Measurements from ENCODE around the gene LRSAM1. TPM values are rescaled to one million over a fixed set of nuclear protein-coding genes. Genes with fewer than 3 reads are reported as not detected.

LRSAM1 gene
- total and polyA plus RNA-seq, 9 of the 15 experiments (the other 6 are each of a cell fraction or from before 2014, with no cell fraction given), result 0.07 to 16.2 (median 4.7) TPM

DNA sequence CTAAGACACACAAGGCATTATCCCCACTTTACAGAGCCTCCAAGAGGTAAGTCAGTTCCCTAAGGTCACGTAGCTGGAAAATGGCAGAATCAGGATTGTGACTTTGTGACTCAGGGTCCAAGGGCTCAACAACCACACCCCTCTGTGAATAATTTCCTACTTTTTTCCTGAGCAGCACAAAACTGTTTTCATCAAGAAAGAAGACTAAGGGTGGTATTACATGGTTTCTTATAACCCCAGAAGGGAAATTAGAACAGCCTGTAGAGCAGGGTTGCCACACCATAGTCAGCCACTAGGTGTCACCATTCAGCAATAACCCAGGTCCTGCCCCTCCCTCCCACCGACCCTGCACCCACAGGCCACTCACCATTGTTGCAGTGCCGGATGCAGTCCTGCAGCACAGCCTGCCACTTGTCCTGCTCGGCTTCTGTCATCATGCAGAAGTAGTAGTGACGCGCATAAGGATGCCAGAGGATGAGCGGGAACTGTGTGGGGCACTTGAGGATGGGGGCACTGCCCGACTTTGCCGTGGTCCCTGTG, 72.1 kb downstream of the LRSAM1 start:
- CTCF ChIA-PET (ENCODE audit: low intra/inter-chr PET ratio), result no interaction called here
- no peak overlapping the region for H3K27ac ChIP-seq (ENCODE audit: extremely low read depth, low read depth, low read length)
- intact Hi-C loops (cut with micrococcal nuclease), result loop anchor here (5.0 kb wide), 1 partner anchor 64 kb away; no protein-coding TSS in a partner anchor
- in situ Hi-C loops (cut with MboI), result no loop called here
- DNase-seq (ENCODE audit: extremely low read depth in 1 of 4, low spot score in 3 of 4) (peak; percentile 68 to 75 (median 70)), FAIRE-seq (peak; percentile 65), ATAC-seq (peak; percentile 81)
- no peak overlapping the region for H2AFZ ChIP-seq (ENCODE audit: low read depth, low read length)
- no peak overlapping the region for H3K4me2 ChIP-seq (ENCODE audit: insufficient read depth, low read length)
- H3K9me3 ChIP-seq (replicated peaks; ENCODE audit: control insufficient read depth, insufficient read depth, low read depth, low read length), result peaks cover 31% of the 10 kb centered on the region
- H4K20me1 ChIP-seq (replicated peaks; ENCODE audit: control insufficient read depth, insufficient read depth, low read length), result no peaks in the 10 kb centered on the region
- H3K9ac ChIP-seq (ENCODE audit: insufficient read depth in 1 of 2, low read depth in 2 of 2, low read length in 2 of 2), result no peak overlapping the region
- H3K36me3 ChIP-seq (ENCODE audit: control insufficient read depth, insufficient read depth, low read length), result peaks cover 78% of the 10 kb centered on the region
- WGBS (ENCODE audit: insufficient coverage, low coverage, missing lambda C conversion rate), result 87% methylated on average over 9 of the region's 9 CpGs
- no peaks in the 10 kb centered on the region for H3K9me1 ChIP-seq (ENCODE audit: control insufficient read depth, insufficient read depth, low read length)
- H3K4me3 ChIP-seq, result no peak overlapping the region
- POLR2A ChIA-PET, result interaction anchor here (0.7 kb wide), 1 partner anchor 34 kb away, joined by 3 read pairs; no protein-coding TSS in a partner anchor
- H3K4me1 ChIP-seq (replicated peaks in 1 of 2; ENCODE audit: control insufficient read depth in 2 of 2, insufficient read depth in 2 of 2, low read length in 2 of 2), result peaks cover 0 to 5% of the 10 kb centered on the region in 2 experiments; a peak in 1 of 5 replicates
- no peaks in the 10 kb centered on the region for H3K27me3 ChIP-seq (ENCODE audit: control insufficient read depth in 2 of 2, insufficient read depth in 2 of 2, low read length in 2 of 2)
- BruUV-seq (replicated peaks), result no TSS peak
- H3K79me2 ChIP-seq (ENCODE audit: control insufficient read depth, insufficient read depth, low read length), result no peaks in the 10 kb centered on the region
- TF ChIP-seq, protein P1, sequence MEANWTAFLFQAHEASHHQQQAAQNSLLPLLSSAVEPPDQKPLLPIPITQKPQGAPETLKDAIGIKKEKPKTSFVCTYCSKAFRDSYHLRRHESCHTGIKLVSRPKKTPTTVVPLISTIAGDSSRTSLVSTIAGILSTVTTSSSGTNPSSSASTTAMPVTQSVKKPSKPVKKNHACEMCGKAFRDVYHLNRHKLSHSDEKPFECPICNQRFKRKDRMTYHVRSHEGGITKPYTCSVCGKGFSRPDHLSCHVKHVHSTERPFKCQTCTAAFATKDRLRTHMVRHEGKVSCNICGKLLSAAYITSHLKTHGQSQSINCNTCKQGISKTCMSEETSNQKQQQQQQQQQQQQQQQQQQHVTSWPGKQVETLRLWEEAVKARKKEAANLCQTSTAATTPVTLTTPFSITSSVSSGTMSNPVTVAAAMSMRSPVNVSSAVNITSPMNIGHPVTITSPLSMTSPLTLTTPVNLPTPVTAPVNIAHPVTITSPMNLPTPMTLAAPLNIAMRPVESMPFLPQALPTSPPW (CRISPR knock-in tag; IDR thresholded peaks at IDR 0.05), result peak; percentile 38; the same call in 1 of the 2 replicates
- no peak for TF ChIP-seq BACH1 (tag; IDR thresholded peaks at IDR 0.05)
- 0 out of 2 replicates have a peak, but pooled peaks have one; percentile 33 for TF ChIP-seq GABPB1 (CRISPR knock-in tag; IDR thresholded peaks at IDR 0.05)
- TF ChIP-seq CBX3 (IDR thresholded peaks at IDR 0.05; ENCODE audit: borderline replicate concordance in 1 of 2, low read length in 2 of 2), result peak in 1 of 2 experiments; percentile 100; a peak in 2 of 3 replicates
- TF ChIP-seq, protein P2, sequence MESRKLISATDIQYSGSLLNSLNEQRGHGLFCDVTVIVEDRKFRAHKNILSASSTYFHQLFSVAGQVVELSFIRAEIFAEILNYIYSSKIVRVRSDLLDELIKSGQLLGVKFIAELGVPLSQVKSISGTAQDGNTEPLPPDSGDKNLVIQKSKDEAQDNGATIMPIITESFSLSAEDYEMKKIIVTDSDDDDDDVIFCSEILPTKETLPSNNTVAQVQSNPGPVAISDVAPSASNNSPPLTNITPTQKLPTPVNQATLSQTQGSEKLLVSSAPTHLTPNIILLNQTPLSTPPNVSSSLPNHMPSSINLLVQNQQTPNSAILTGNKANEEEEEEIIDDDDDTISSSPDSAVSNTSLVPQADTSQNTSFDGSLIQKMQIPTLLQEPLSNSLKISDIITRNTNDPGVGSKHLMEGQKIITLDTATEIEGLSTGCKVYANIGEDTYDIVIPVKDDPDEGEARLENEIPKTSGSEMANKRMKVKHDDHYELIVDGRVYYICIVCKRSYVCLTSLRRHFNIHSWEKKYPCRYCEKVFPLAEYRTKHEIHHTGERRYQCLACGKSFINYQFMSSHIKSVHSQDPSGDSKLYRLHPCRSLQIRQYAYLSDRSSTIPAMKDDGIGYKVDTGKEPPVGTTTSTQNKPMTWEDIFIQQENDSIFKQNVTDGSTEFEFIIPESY (CRISPR knock-in tag; IDR thresholded peaks at IDR 0.05), result peak; percentile 67; the same call in 1 of the 2 replicates
- TF ChIP-seq, protein P3, sequence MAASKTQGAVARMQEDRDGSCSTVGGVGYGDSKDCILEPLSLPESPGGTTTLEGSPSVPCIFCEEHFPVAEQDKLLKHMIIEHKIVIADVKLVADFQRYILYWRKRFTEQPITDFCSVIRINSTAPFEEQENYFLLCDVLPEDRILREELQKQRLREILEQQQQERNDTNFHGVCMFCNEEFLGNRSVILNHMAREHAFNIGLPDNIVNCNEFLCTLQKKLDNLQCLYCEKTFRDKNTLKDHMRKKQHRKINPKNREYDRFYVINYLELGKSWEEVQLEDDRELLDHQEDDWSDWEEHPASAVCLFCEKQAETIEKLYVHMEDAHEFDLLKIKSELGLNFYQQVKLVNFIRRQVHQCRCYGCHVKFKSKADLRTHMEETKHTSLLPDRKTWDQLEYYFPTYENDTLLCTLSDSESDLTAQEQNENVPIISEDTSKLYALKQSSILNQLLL (CRISPR knock-in tag; IDR thresholded peaks at IDR 0.05; ENCODE audit: borderline replicate concordance), result no peak
- peak; percentile 100 for TF ChIP-seq ZNF764 (CRISPR knock-in tag; IDR thresholded peaks at IDR 0.05; ENCODE audit: low read depth)
- TF ChIP-seq POLR2G (IDR thresholded peaks at IDR 0.05; ENCODE audit: low read depth, low read length), result 0 out of 2 replicates have a peak, but pooled peaks have one; percentile 26
- no peak for TF ChIP-seq HEY1 (CRISPR knock-in tag; IDR thresholded peaks at IDR 0.05; ENCODE audit: borderline replicate concordance)
- no peak for TF ChIP-seq ZNF239 (CRISPR knock-in tag; IDR thresholded peaks at IDR 0.05)
- peak in 1 of 2 experiments; percentile 56; a peak in 2 of 4 replicates for TF ChIP-seq RAD21 (CRISPR knock-in tag; conservative IDR thresholded peaks at IDR 0.05 in 1 of 2, IDR thresholded peaks at IDR 0.05 in 1 of 2)
- TF ChIP-seq DMBX1 (CRISPR knock-in tag; IDR thresholded peaks at IDR 0.05; ENCODE audit: borderline replicate concordance), result no peak
- peak; percentile 67 for TF ChIP-seq CHD4 (IDR thresholded peaks at IDR 0.05; ENCODE audit: insufficient read depth, insufficient replicate concordance, low read depth, low read length, poor library complexity, severe bottlenecking)
- no peak for TF ChIP-seq GATA2 (CRISPR knock-in tag; IDR thresholded peaks at IDR 0.05)
- TF ChIP-seq TRIM28 (IDR thresholded peaks at IDR 0.05), result peak; percentile 98
- TF ChIP-seq HCFC1 (IDR thresholded peaks at IDR 0.05; ENCODE audit: low read depth, low read length), result 0 out of 2 replicates have a peak, but pooled peaks have one; percentile 35

Measured in K562 (cell line).